D721Med (cell line): ENCODE data around the gene CELF5.

Experiments used
- DNase-seq: peaks from one replicate; pipeline ENCODE4 v3.0.0; 2011; ENCODE audit warnings: low spot score; ENCODE audit not compliant: insufficient read length
- FAIRE-seq: peaks from 2 replicates; lab custom pipeline; 2011; peaks lifted over from hg19 to GRCh38; lab: Jason Lieb, UNC
- TF ChIP-seq, protein P1 (sequence below): IDR thresholded peaks from 2 replicates; pipeline ENCODE4 v1.5.1; 2012; ENCODE audit warnings: mild to moderate bottlenecking, control low read depth; ENCODE audit not compliant: insufficient read depth; ENCODE audit errors: missing control alignments

CELF5 gene

DNA sequence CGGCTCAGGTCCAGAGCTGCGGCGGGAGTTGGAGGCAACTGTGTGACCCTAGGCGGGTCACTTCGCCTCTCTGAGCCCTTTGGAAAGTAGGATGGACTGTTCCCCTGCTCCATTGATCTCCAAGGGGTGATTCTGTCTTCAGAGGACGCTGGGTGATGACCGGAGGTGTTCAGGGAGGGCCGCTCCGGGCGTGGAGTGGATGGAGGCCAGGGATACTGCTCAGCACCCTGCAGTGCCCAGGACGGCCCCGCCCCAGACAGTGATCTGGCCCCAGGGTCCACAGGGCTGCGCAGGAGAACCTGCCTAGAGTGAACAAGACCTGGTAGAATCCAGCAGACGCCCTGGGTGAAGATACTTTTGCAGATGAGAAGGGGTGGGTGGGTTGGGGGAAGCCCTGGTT is 31.8 kb upstream of the CELF5 start:
- FAIRE-seq, result no peak

DNA sequence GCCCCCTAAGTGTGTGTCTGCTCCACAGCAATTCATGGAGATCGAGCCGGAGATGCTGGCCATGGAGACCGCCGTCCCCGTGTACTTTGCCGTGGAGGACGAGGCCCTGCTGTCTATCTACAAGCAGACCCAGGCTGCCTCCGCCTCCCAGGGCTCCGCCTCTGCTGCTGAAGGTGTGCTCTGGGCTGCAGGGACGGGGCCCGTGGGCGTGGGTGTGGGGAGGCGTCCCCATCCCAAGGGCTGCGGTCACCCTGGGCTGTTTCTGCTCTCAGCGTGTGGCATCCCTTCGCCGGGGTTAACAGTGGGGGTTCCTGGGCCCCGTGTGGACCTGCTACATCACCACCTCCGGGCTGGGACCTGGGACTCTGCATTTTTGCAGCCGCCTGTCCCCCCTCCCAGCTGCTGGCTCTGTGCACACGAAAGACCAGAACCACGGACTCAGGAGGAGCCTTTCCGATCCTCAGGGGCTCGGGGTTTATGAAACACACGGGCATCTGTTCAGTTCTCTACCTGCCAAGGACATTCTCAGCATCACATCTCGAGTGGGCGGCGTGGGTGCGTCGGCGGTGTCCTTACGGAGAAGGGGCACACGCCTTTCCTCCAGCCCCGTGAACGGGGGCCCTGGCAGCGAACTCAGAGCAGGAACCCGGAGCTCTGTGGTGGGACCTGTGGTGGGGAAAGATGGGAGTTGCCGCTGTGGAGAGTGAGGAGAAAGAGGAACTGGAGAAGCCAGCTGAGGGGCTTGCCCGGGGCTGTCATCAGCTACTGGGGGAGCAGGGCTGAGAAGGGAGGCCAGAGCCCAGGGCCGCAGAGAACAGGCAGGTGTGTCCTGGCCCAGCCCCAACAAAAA is 31.0 kb upstream of the CELF5 start:
- TF ChIP-seq, protein P1, sequence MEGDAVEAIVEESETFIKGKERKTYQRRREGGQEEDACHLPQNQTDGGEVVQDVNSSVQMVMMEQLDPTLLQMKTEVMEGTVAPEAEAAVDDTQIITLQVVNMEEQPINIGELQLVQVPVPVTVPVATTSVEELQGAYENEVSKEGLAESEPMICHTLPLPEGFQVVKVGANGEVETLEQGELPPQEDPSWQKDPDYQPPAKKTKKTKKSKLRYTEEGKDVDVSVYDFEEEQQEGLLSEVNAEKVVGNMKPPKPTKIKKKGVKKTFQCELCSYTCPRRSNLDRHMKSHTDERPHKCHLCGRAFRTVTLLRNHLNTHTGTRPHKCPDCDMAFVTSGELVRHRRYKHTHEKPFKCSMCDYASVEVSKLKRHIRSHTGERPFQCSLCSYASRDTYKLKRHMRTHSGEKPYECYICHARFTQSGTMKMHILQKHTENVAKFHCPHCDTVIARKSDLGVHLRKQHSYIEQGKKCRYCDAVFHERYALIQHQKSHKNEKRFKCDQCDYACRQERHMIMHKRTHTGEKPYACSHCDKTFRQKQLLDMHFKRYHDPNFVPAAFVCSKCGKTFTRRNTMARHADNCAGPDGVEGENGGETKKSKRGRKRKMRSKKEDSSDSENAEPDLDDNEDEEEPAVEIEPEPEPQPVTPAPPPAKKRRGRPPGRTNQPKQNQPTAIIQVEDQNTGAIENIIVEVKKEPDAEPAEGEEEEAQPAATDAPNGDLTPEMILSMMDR, result no peak
- FAIRE-seq (no peak), DNase-seq (no peak)

More for the DNA sequence above, 31.8 kb upstream of the CELF5 start:
- TF ChIP-seq, protein P1, result no peak
- DNase-seq, result no peak

DNA sequence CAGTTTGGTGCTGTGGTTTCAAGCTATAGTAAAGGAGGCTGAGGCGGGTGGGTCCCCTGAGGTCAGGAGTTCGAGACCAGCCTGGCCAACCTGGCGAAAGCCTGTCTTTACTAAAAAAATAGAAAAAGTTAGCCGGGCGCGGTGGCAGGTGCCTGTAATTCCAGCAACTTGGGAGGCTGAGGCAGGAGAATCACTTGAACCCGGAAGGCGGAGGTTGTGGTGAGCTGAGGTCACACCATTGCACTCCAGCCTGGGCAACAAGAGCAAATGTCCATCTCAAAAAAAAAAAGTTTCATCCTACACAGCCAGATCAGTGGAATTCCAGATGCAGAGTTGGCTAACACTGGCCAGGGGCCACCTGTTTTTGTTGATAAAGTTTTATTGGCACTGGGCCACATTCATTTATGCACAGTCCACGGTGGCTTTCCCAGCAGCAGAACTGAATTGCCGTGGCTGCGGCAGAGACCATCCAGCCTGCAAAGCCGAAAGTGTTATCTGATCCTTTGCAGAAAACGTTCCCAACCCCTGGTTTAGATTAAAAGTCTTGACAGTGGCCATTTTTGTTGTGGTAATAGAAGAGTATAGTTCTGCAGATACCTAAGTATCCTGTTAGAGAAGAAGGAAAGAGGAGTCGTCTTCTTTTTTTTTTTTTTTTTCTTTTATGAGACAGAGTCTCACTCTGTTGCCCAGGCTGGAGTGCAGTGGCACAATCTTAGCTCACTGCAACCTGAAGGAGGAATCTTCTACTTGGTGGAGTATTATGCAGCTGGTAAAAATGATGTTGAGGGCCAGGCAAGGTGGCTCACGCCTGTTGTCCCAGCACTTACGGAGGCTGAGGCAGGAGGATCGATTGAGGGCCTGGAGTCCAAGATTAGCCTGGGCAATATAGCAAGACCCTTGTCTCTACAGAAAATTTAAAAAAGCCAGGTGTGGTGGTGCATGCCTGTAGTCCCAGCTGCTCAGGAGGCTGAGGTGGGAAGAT is 30.1 kb upstream of the CELF5 start:
- FAIRE-seq, result no peak
- TF ChIP-seq, protein P1, result no peak

DNA sequence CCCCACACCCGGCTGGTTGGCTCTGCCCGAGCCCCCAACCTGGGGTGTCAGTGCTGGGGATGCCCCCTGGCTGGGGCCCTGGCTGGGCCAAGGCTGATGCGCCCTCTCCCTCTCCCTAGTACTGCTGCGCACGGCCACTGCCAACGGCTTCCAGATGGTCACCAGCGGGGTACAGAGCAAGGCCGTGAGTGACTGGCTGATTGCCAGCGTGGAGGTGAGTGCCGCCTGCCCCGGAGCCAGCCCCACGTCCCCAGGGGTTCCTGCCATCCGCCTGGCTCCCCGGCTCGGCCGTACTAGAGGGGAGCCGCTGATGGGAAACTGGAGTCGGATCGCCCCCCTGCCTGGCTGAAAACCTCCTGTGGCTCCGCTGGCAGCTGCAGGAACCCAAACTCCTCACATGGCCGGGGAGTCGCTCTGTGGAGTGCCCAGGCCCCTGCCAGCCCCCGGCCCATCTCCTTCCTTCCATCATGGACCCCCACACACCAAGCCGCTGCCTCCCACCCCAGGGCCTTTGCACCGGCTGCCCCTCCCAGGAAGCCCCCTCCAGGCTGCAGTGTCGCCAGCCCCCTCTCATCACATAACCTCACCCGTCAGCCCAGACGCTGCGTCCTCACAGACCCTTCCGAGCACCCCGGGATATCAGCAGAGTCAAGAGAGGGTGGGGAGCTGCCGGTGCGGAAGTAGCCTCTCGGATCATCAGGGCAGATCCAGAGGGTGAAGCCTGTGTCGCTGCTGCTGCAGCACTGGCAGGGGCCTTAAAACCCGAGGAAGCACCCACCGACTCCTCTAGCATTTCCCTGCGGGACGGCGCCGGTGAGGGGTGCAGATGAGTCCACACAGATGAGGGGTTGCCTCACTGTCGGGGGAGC is 28.2 kb upstream of the CELF5 start:
- FAIRE-seq (no peak), DNase-seq (peak; percentile 18)
- TF ChIP-seq, protein P1, result no peak

More for the DNA sequence above, 30.1 kb upstream of the CELF5 start:
- no peak for DNase-seq

DNA sequence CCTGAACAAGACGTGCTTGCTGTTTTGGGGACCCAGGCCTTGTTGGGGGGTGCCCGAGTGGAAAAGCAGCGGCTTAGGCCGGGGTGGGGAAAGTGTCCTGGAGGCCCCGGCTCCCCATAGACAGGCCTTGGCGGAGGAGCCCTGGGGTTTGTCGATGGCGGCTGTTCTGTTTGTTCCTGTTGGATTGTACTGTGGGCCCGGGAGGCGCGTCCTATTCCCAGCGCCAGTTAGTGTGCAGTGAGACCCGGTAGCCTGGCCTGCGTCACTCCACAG is 27.6 kb upstream of the CELF5 start:
- FAIRE-seq (no peak), DNase-seq (peak; percentile 22)
- TF ChIP-seq, protein P1, result no peak

DNA sequence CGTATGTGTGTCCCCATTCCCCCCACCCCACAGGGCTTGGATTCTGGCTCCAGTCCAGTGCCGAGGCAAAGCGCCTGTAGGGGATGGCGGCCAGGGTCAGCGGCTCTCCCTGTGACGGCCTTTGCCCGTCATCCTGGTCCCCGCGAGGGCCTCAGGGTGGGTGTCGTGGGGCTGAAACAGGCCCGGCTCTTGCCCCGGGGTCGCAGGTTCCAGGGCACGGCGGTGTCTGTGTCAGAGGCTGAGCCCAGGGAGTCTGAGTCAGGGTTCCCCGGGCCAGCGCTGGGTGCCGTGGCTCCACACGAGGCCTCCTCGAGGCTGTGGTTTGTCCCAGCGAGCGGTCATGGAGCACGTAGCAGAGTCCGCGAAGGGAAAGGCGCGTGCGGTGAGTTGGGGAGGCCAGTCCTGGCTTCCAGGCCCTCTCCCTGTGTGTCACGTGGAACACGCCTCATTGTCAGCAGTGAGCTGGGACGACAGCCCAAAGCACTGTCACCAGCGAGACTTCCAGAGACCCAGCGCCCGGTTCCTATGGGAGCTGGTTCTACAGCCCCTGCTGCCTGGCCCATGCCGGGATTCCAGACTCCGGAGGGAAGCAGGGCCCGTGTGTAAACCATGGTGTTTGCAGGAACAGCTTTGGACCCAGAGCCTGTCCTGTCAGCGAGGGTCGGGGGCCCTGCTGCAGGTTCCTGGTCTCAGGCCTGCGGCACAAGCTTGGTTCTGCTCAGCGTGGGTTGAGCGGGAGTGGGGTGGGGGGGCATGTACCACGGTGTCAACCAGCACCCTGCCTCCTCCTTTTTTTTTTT is 25.4 kb upstream of the CELF5 start:
- no peak for DNase-seq
- TF ChIP-seq, protein P1, result no peak
- FAIRE-seq, result no peak
